22Rv1 (cell line): ENCODE measurements around the gene WBP1L.
"Not testable (repeated sequence)": the region's sequence is repeated elsewhere in the genome, so short reads cannot be mapped to it uniquely, and the experiment has no call there.

ENCODE experiments used
- H3K27ac ChIP-seq: fragments of 450-650 bp; 2 replicates; pipeline ENCODE4 v1.5.1; 2017
- CTCF ChIP-seq: fragments of 450-650 bp; IDR thresholded peaks from 2 replicates; pipeline ENCODE4 v1.5.1; 2017; ENCODE audit warnings: mild to moderate bottlenecking
- ZFX ChIP-seq: fragments of 450-650 bp; IDR thresholded peaks from 2 replicates; pipeline ENCODE4 v1.6.1; 2017; ENCODE audit warnings: antibody characterized with exemption, borderline replicate concordance

Gene WBP1L

GRCh38 chr10:102743588-102744373 is at the start of gene WBP1L:
WBP1L (plus strand) TSS chr10:102743948; CDS start chr10:102744054, 106 bp downstream.
- peak within 1 kb of the TSS; percentile 61 for H3K27ac ChIP-seq
- no peak for TF ChIP-seq CTCF
- no peak for TF ChIP-seq ZFX

- H3K27ac ChIP-seq: not testable (repeated sequence)
Observed at GRCh38 chr10:102695401-102695800, 48.3 kb upstream of the WBP1L start.

- H3K27ac ChIP-seq: no peak overlapping the region
- TF ChIP-seq ZFX: no peak
- TF ChIP-seq CTCF: no peak
Observed at GRCh38 chr10:102696736-102697135, 47.0 kb upstream of the WBP1L start.

GRCh38 chr10:102698894-102699293 is 44.9 kb upstream of the WBP1L start:
- H3K27ac ChIP-seq: no peak overlapping the region
- TF ChIP-seq CTCF (no peak), ZFX (no peak)

GRCh38 chr10:102701272-102701671 is 42.5 kb upstream of the WBP1L start:
- TF ChIP-seq CTCF: no peak
- TF ChIP-seq ZFX: no peak
- H3K27ac ChIP-seq: no peak overlapping the region

GRCh38 chr10:102701796-102702195 is 42.0 kb upstream of the WBP1L start:
- H3K27ac ChIP-seq: no peak overlapping the region

GRCh38 chr10:102702742-102703141 is 41.0 kb upstream of the WBP1L start:
- no peak overlapping the region for H3K27ac ChIP-seq
- TF ChIP-seq CTCF (no peak), ZFX (no peak)

More at GRCh38 chr10:102701796-102702195, 42.0 kb upstream of the WBP1L start:
- no peak for TF ChIP-seq CTCF
- no peak for TF ChIP-seq ZFX
